WERI-Rb-1 (cell line): Measurements from ENCODE around the gene CDC42EP5.

Experiments
- DNase-seq: peaks from one replicate; pipeline ENCODE4 v3.0.0-alpha.2; 2020
- H3K27ac ChIP-seq: fragments of 250-450 bp; sonication (Bioruptor Pico); 2 replicates; pipeline ENCODE4 v1.5.1; 2020; ENCODE audit warnings: mild to moderate bottlenecking, moderate library complexity
- H3K27me3 ChIP-seq: fragments of 250-450 bp; sonication (Bioruptor Pico); 2 replicates; pipeline ENCODE4 v1.5.1; 2021; ENCODE audit warnings: mild to moderate bottlenecking, low read depth, moderate library complexity; ENCODE audit not compliant: insufficient read depth, severe bottlenecking
- H3K36me3 ChIP-seq: fragments of 250-450 bp; sonication (Bioruptor Pico); 2 replicates; pipeline ENCODE4 v1.5.1; 2020; ENCODE audit warnings: mild to moderate bottlenecking, moderate library complexity
- H3K4me3 ChIP-seq: 2 replicates; pipeline ENCODE4 v1.5.1; 2011; ENCODE audit warnings: low read depth, mild to moderate bottlenecking, control low read depth, low read length
- H3K9me3 ChIP-seq: fragments of 250-450 bp; sonication (Bioruptor Pico); 2 replicates; pipeline ENCODE4 v1.5.1; 2021; ENCODE audit warnings: mild to moderate bottlenecking, moderate library complexity; ENCODE audit not compliant: severe bottlenecking
- CTCF ChIP-seq: IDR thresholded peaks from 2 replicates; pipeline ENCODE4 v1.5.1; 2011; ENCODE audit warnings: low read depth, mild to moderate bottlenecking, control low read depth, inconsistent platforms, low read length

Gene CDC42EP5

DNA sequence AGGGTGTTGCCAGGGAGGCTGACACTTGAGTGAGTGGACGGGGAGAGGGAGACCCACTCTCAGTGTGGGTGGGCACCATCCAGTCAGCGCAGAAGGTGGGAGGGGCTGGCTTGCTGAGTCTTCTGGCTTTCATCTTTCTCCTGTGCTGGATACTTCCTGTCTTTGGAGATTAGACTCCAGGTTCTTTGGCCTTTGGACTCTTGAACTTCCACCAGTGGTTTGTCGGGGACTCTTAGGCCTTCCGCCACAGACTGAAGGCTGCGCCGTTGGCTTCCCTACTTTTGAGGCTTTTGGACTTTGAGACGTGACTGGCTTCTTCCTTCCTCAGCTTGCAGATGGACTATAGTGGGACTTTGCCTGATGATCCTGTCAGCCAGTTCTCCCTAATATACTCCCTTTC is 28.4 kb downstream of the CDC42EP5 start:
- Histone ChIP-seq H3K27ac (no peak overlapping the region), H3K27me3 (no peaks in the 10 kb centered on the region), H3K4me3 (no peak overlapping the region), H3K36me3 (peaks cover 22% of the 10 kb centered on the region), H3K9me3 (no peaks in the 10 kb centered on the region)
- DNase-seq, result no peak
- no peak for TF ChIP-seq CTCF

GRCh38 chr19:54440641-54441040 is 32.5 kb downstream of the CDC42EP5 start:
- TF ChIP-seq CTCF, result no peak
- DNase-seq, result no peak
- Histone ChIP-seq H3K9me3 (no peaks in the 10 kb centered on the region), H3K4me3 (no peak overlapping the region), H3K27me3 (no peaks in the 10 kb centered on the region), H3K27ac (no peak overlapping the region), H3K36me3 (peaks cover 11% of the 10 kb centered on the region)

DNA sequence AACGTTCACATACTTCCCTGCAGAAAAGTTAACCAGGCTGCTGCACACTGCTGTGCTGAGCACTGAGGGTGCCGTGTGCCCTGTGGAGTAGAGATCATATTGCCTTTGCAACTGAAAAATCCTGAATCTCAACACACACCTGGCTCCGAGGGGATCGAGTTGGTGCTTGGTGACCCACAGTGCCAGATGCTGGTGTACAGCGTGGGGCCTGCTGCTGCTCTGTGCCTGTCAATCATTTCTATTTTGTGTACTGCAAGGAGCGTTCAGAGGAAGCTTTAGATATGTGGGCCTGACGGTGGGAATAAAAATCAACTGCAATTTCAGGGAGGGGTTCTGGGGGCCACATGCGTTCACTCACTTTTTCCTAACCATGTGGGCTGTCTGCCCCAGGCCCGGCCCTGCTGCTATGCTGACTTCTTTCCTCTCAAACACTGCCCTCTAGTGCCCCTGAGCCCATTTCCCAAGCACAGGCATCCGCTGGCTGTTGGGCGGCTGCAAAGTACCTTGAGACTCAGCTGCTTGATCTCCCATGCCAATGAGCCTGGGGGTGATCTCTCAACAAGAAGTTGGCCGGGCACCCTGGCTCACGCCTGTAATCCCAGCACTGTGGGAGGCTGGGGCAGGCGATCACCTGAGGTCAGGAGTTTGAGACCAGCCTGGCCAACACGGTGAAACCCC is 33.8 kb downstream of the CDC42EP5 start:
- Histone ChIP-seq H3K36me3 (peaks cover 9% of the 10 kb centered on the region), H3K27me3 (no peaks in the 10 kb centered on the region), H3K4me3 (no peak overlapping the region), H3K9me3 (no peaks in the 10 kb centered on the region), H3K27ac (no peak overlapping the region)
- peak; percentile 68 for TF ChIP-seq CTCF
- DNase-seq, result peak; percentile 69

- no peaks in the 10 kb centered on the region for H3K27me3 ChIP-seq
- H3K9me3 ChIP-seq, result no peaks in the 10 kb centered on the region
- H3K27ac ChIP-seq, result no peak overlapping the region
- peaks cover 3% of the 10 kb centered on the region for H3K36me3 ChIP-seq
- no peak overlapping the region for H3K4me3 ChIP-seq
- no peak for TF ChIP-seq CTCF
- DNase-seq, result no peak
Observed at GRCh38 chr19:54436628-54437252, 36.4 kb downstream of the CDC42EP5 start.

DNA sequence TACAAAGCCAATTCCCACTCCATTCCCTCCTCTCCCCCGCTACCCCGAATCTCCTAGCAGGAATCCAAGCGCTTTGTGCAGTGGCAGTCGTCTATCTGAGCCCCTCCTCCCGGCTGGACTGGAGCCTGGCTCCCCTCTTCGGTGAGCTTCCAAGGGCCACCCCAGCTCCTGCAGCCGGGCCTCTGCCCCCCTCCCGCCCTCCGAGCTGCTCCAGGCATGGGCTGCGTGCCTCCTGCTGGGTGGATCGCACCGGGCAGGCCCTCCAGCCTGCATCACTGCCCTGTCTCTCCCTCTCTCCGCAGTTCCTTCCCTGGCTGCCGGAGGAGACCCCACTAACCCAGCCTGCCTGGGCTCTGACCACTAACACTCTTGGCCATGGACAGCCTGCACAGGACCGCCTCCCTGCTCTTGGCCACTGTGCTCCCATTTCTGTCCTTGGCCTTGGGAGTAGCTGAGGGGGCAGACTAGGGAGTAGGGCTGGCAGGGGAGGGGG is 37.0 kb downstream of the CDC42EP5 start:
- Histone ChIP-seq H3K27ac (no peak overlapping the region), H3K27me3 (no peaks in the 10 kb centered on the region), H3K9me3 (no peaks in the 10 kb centered on the region), H3K4me3 (no peak overlapping the region), H3K36me3 (peaks cover 3% of the 10 kb centered on the region)
- no peak for DNase-seq
- no peak for TF ChIP-seq CTCF

DNA sequence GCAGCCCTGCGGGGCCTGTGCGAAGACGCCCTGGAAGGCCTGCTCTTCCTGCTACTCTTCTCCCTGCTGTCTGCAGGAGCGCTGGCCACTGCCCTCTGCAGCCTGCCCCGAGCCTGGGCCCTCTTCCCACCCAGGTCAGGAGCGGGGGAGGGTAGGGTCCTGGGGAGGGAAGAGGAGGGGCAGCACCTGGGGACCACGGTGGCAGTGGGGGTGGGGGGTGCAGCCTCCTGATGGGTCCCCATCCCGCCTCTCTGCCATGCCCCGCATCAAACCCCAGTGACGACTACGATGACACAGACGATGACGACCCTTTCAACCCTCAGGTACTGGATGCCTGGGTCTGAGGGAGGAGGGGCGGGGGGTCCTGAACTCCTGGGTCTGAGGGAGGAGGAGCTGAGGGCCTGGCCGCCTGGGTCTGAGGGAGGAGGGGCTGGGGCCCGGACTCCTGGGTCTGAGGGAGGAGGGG is 37.5 kb downstream of the CDC42EP5 start:
- DNase-seq, result no peak
- no peak for TF ChIP-seq CTCF
- H3K4me3 ChIP-seq, result no peak overlapping the region

More for the DNA sequence above, 37.5 kb downstream of the CDC42EP5 start:
- Histone ChIP-seq H3K27ac (no peak overlapping the region), H3K27me3 (no peaks in the 10 kb centered on the region), H3K9me3 (no peaks in the 10 kb centered on the region), H3K36me3 (peaks cover 3% of the 10 kb centered on the region)
